Measurements from ENCODE around the gene RAB11FIP4.

Gene RAB11FIP4

GRCh38 chr17:31579265-31579664 lies 187.8 kb downstream of the RAB11FIP4 start:
- DNase-seq = no peak

GRCh38 chr17:31580316-31580705 lies 188.8 kb downstream of the RAB11FIP4 start:
- DNase-seq = no peak

DNA sequence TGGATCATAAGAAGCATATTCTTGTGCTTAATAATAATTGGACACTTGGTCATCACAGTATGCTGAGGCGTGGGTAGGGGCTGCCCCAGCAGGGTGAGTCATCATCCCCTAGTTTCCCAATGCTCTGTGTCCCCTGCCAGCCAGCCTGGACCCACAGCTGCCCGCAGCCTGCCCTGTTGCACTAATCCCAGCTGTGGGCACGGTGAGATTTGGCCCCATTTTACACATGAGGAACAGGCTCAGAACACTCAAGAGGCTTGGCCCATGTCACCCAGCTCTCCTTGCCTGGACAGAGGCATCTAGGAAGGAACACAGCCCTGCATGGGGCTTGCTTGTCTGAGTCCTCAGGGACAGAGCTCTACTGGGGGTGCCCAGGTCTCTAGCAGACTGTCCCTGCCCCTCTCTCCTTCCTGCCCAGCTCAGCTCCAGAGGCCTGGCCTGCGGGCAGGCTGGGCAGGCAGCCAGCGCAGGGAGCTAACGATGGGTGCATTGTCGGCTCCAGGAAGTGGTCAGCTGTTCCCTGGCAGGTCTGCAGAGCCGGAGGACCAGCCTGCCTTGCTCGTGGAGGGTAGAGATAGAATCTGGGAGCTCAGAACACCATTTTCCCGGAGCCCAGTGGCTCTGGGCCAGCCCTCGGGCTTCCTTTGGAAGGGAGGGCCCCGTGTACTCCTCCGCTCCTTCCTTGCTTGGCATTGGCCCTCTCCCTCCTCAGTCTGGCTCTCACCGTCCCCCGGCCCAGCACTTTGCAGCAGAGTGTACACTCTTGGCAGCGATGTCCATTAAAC lies 189.4 kb downstream of the RAB11FIP4 start:
- no peak for DNase-seq

DNA sequence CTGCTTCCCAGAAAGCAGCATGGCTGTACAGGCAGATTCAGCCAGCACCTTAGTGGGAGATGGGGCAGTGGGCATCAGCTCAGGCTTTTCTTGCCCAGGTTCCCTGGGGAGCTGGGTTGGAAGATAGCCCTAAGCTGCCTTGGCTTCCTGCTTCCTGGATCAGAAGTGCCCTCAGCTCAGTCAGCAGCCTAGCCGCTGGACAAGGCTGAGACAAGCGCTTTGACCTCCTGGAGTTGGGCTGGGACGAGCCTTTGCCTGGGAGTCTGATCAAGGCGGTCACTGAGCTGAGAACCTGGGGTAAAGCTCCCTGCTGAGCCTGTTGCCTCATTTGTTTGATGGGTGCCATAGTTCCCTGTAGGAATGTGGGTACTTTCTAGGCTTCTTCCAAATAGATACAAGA lies 190.0 kb downstream of the RAB11FIP4 start:
- DNase-seq = no peak

DNA sequence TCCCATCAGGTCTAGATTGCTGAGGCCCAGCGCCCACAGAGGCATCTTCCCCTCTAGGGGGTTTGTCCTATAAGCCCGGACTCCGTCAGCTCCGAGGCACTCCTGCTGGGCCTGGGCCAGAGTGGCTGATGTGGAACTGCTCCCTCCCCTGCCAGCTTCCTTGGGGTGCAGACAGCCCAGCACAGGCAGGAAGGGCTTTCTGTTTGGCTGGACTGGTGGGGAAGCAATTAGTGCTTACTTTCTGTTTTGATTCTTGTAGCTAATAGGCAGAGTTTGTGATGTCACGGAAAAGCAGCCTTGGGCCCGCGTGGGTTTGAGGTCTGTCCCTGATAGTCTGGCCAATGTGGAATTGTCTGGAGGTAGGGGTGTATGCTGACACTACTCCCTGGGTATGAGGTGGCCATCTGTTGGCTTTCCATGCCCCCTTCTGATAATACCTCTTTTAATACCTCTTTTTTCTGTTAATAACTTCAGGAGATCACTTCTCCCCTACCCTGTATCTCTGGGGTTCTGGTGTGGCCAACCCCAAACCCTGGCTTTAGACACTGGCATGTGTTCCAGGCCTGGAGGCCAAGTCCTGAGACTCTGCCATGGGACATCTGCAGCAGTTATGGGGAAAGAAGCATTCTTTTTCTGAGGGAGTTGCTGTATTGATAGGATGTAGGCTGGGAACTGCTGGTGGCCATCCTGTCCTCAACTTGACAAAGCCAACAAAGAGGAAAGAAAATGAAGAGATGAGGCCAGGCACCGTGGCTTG lies 190.9 kb downstream of the RAB11FIP4 start:
- no peak for DNase-seq

DNA sequence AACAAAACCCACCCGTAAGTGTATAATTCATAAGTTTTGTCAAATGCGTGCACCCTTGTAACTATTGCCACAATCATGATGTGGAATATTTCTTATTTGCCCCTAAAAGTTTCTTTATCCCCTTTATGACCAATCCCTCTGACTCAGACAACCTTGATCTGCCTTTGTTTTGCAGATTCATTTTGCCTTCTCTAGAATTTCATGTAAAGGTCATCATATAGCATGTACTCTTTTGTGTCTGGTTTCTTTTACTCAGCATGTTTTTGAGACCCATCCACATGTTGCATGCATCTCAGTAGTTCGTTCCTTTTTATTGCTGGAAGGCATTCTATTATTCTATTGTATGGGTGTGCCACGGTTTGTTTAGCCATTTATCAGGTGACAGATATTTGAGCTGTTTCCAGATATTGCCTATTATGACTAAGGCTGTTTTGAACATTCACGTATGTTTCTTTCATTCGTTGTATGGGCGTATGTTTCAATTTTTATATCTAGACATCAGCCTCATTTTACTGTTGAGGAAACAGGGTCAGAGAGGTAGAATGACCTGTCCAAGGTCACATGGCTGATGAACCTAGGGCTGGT lies 192.4 kb downstream of the RAB11FIP4 start:
- no peak for DNase-seq

GRCh38 chr17:31584438-31585279 lies 193.2 kb downstream of the RAB11FIP4 start:
- DNase-seq = no peak

GRCh38 chr17:31585280-31585630 lies 193.8 kb downstream of the RAB11FIP4 start:
- DNase-seq = no peak

DNA sequence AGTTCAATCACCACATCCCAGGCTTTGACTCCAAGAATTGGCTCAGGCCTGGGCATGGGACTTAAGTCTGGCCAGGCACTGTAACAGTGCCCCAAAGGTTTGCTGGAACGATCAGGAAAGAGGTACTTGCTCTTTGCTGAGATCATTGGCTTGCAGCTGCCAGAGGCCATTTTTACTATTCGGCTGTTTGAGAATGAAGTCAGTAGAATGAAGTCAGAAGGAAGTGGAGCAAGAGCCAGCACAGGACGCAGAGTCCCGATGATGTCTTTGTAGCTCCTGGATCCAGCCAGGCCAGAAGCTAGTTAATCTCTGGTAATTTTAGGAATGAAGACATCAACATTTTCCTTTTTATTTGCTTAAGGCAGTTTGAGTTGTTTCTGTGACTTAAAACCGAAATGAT lies 195.5 kb downstream of the RAB11FIP4 start:
- DNase-seq = no peak

- no peak for DNase-seq
Observed at GRCh38 chr17:31587462-31587861, 196.0 kb downstream of the RAB11FIP4 start.

Measured in activated CD4-positive, alpha-beta T cell treated with anti-CD3 and anti-CD28 coated beads for 1 hour (primary cell).